Esophagus muscularis mucosa (tissue), 3 donors: ENCODE results near the gene KIRREL3.

Experiments
- EP300 ChIP-seq: sonication (generic); formaldehyde crosslinking; IDR thresholded peaks from one replicate; pipeline ENCODE4 v1.6.1; 2017; ENCODE audit warnings: antibody characterized with exemption
- TF ChIP-seq, protein P1 (sequence below), 3 experiments: fragments of 200-600 bp in 2 of 3; fragments of 450-650 bp in 1 of 3; sonication (generic) in 2 of 3; IDR thresholded peaks; one replicate each; pipeline ENCODE4 v1.5.1; 2017 to 2019; ENCODE audit warnings: antibody characterized with exemption in 3 of 3, mild to moderate bottlenecking in 2 of 3, moderate library complexity in 1 of 3

DNA sequence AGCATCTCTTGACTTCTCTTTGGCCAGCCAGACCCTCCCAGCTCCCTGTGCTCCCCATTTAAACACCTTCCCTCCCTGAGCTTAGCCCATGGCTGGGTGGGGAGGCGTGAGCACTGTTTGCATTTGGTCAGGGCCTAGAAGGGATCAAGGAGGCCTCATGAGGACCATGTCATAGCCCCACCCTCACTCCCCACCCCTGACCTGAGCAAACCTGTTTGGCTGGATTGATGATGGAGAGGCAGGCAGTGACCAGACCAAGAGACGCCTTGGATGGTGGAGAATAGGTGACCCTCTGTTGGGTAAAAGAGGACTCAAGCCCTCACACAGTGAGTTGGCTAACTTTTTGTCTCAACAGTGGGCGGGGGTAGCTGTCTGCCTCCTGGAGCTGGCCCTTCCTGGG is 595.2 kb downstream of the KIRREL3 start:
- TF ChIP-seq, protein P1, sequence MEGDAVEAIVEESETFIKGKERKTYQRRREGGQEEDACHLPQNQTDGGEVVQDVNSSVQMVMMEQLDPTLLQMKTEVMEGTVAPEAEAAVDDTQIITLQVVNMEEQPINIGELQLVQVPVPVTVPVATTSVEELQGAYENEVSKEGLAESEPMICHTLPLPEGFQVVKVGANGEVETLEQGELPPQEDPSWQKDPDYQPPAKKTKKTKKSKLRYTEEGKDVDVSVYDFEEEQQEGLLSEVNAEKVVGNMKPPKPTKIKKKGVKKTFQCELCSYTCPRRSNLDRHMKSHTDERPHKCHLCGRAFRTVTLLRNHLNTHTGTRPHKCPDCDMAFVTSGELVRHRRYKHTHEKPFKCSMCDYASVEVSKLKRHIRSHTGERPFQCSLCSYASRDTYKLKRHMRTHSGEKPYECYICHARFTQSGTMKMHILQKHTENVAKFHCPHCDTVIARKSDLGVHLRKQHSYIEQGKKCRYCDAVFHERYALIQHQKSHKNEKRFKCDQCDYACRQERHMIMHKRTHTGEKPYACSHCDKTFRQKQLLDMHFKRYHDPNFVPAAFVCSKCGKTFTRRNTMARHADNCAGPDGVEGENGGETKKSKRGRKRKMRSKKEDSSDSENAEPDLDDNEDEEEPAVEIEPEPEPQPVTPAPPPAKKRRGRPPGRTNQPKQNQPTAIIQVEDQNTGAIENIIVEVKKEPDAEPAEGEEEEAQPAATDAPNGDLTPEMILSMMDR (IDR thresholded peaks at IDR 0.05) = no peak
- no peak for TF ChIP-seq EP300
